Myocyte (in vitro differentiated cells): ENCODE results near the gene SLC17A3. TPM values are rescaled to one million over a fixed set of nuclear protein-coding genes. Genes with fewer than 3 reads are reported as not detected.

ENCODE experiments used
- DNase-seq: peaks from one replicate; pipeline ENCODE4 v3.0.0-alpha.2; 2012; ENCODE audit warnings: low read depth
- polyA plus RNA-seq: library from polyadenylated mRNA; unstranded; fragments of >200 nt; gene quantifications from one replicate; pipeline ENCODE4 v1.2.1, GENCODE V29; 2012; ENCODE audit warnings: missing spikeins
- total RNA-seq: library from RNA; depleted of rRNA; stranded (reverse); fragments of >200 nt; gene quantifications from 2 replicates; pipeline ENCODE4 v1.2.3, GENCODE V29; 2014

The SLC17A3 gene
- not detected in 2 replicates for total RNA-seq
- polyA plus RNA-seq = not detected

DNA sequence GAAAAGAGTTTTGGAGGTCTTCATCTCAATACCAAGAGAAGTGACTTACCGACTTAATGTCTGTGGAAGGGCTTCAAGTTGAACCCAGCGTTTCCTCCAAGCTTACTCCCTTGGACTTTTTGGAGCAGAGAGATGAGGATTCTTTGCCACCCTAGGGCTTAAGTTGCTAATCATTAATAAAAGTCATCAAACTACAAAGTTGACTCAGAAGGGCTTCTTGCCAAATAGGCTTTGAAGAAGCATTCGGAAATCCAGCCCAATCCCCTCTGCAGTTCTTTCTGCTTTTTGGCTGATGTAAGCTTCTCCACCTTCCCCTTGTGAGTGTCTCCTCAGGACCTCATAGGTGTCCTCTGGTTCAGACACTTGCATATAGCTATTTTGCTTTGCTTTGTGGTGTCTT, at the start of gene SLC17A3:
SLC17A3 (minus strand) TSS at position 126 of the 400 bp plus-strand sequence. CDS start 5,856 bp downstream, outside the sequence.
- no peak for DNase-seq

DNA sequence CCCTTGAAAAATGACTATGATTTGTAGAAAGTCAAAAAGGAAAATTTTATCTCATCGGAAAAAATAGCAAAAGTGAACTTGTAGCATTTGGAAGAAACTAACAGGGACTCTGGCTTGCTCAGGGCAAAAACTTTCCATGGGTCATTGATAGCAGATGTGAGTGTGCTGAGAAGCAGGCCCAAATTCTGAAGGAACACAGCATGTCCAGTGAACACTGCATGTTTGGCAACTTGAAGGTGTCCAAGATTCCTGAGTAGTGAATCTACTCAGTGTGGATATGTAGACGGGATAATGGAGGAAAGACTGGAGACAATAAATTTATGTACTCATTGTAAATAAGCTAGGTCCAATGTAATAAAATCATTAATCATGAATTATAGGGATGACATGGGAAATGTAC, 48.3 kb upstream of the SLC17A3 start:
- DNase-seq = no peak

GRCh38 chr6:25921525-25922203, 47.6 kb upstream of the SLC17A3 start:
- no peak for DNase-seq

- DNase-seq = no peak
Measured at GRCh38 chr6:25919657-25920056, 45.6 kb upstream of the SLC17A3 start.

GRCh38 chr6:25918083-25918683, 44.1 kb upstream of the SLC17A3 start:
- DNase-seq = no peak

DNA sequence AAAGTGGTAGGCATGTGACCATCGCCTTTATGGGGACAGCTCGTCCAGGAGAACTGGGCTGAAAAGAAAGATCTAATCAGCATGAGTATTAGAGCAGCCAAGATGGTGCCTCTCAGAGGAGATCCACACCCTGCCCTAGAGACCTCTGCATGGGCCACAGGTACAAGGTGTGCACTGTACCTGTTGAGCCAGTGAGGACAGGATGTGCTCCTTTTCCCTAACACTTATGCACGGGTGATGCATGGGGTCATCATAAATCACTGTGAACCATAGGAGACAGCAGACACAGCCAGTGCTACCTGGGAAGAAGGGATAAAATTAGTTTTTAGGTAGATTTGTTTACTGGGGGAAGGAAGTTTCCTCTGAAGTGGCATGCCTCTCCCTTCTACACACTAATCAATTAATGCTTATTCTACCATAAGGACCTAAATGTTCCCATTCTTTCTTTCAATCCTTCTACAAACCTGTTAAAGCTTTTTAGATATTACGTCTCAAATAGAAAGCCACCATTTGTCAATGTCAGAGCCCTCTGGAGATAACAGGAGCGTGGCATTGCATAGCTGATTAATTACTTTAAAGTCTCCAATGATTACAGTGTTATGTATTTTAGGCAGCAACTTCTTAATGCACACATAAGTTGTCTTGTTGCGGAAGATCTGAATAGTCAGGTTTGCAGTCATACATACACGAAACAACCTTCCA, 42.9 kb upstream of the SLC17A3 start:
- DNase-seq = no peak

GRCh38 chr6:25916330-25916729, 42.3 kb upstream of the SLC17A3 start:
- no peak for DNase-seq

DNA sequence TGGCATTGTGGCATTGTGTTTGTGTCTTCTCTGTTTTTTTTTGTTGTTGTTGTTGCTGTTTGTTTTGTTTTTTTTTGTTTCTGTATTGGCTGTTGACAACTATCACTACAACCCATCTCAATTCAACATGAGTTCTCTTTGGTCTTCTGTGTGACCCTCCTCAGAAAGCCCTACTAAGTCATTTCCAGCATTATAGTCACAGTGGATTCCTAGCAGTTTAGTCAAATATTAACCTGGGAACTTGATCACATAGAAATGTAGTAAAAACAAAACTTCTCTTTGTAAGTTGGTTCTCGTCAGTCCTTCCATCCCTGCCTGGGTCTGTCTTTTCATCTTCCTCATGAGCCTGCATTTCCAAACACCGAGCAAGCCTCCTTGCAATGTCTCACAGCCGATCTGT, 39.7 kb upstream of the SLC17A3 start:
- DNase-seq = no peak

DNA sequence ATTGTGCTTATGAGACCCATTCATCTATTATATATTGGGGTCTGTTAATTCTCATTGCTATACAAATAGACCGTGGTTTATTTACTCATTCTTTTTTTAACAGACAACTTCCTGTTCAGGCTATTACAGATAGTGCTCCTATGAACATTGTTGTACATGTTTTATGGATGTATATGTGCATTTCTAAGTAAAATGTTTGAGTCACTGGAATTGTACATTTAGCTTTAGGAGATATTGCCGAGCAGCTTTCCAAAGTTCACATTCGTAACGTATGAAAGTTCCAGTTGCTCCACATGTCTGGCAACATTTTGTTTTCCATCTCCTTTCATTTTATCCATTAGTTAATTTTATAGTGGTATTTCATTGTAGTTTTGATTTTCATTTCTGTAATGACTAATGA, 37.3 kb upstream of the SLC17A3 start:
- no peak for DNase-seq

GRCh38 chr6:25907475-25908014, 33.5 kb upstream of the SLC17A3 start:
- no peak for DNase-seq

GRCh38 chr6:25903467-25904099, 29.5 kb upstream of the SLC17A3 start:
- no peak for DNase-seq

- DNase-seq = no peak
Measured at GRCh38 chr6:25902071-25902470, 28.0 kb upstream of the SLC17A3 start.

DNA sequence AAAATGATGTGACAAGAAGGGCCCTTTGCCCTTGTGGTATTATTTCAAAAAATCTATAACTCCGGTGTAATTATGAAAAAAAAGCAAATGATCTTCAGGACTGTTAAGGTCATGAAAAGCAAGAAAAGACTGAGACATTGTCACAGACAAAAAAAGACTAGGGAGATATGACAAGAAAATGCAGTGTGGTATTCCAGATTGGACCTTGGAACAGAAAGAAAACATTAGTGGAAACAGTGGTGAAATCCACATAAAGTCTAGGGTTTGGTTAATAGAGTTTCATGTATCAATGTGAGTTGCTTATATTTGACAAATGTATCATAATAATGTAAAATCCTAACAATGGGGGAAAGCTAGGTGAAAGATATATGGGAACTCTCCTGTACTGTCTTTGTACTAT, 26.8 kb upstream of the SLC17A3 start:
- DNase-seq = no peak

GRCh38 chr6:25899580-25900408, 25.8 kb upstream of the SLC17A3 start:
- no peak for DNase-seq

DNA sequence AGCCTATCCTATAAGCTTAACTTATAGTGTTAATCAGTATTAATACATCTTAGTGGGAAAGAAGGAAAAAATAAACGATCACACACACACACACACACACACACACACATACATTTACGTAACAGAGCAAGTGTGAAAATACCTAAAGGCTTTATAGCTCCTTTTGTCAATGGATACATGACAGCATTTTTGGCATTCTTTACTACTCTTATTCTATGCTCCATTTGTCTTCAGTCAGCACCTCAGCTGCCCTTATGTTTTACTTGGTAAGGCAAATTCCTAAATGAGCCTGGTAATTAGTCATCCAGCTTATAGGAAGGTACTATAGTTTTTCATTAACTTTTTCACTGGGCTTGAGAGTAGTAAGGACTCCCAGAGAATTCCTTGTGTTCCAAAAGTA, 25.1 kb upstream of the SLC17A3 start:
- DNase-seq = no peak

GRCh38 chr6:25898289-25898977, 24.4 kb upstream of the SLC17A3 start:
- no peak for DNase-seq

GRCh38 chr6:25896252-25896651, 22.2 kb upstream of the SLC17A3 start:
- no peak for DNase-seq

DNA sequence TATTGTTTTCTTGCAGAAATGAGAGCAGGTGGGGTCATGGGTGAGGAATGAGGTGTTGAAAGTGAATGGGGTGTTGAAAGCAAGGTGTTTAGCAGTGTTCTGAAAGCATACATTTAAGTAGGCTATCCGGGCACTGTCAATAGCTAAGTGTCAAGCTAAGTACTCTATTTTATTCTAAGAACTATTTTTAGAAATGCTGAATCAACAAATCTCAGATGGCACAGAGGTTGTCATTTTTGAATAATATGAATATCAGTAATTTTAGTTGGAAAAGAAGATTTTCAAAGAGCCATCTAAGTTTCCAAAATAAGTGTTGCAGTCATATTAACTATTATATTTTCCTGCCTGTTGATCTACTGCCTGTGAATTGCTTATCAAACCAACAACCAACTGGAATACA, 21.7 kb upstream of the SLC17A3 start:
- DNase-seq = no peak

- DNase-seq = no peak
Measured at GRCh38 chr6:25893778-25894177, 19.7 kb upstream of the SLC17A3 start.

GRCh38 chr6:25892877-25893276, 18.8 kb upstream of the SLC17A3 start:
- DNase-seq = no peak
